Activated B cell treated with CpG ODN at 0.5 μM for 24 hours (primary cell): ENCODE measurements around the gene ATN1. TPM values are rescaled to one million over a fixed set of nuclear protein-coding genes. Genes with fewer than 3 reads are reported as not detected.

Source experiments
- ATAC-seq: fragments of 200-7000 bp; cut with Tn5 transposase; one replicate; pipeline ENCODE4 v1.10.0; 2021; ENCODE audit warnings: low read depth, mild to moderate bottlenecking, moderate library complexity
- CTCF ChIA-PET: fragments of 350-600 bp; sonication (Branson Sonifier 250); formaldehyde crosslinking; loops from one replicate; lab custom pipeline; 2021; ENCODE audit warnings: antibody characterized with exemption; lab: Charles Lee
- POLR2A ChIA-PET: fragments of 350-600 bp; sonication (Branson Sonifier 250); formaldehyde crosslinking; loops from one replicate; lab custom pipeline; 2021; ENCODE audit warnings: antibody characterized with exemption; lab: Charles Lee
- DNase-seq: peaks from one replicate; pipeline ENCODE4 v3.0.0; 2022
- H3K27ac Mint-ChIP-seq: one replicate; pipeline ENCODE4 v1.8.0; 2020; ENCODE audit warnings: mixed read lengths
- H3K27me3 Mint-ChIP-seq: one replicate; pipeline ENCODE4 v1.8.0; 2021; ENCODE audit warnings: mixed read lengths
- H3K36me3 Mint-ChIP-seq: one replicate; pipeline ENCODE4 v1.8.0; 2021; ENCODE audit warnings: low read depth, mixed read lengths
- H3K4me1 Mint-ChIP-seq: one replicate; pipeline ENCODE4 v1.8.0; 2021; ENCODE audit warnings: mixed read lengths
- H3K4me3 Mint-ChIP-seq: one replicate; pipeline ENCODE4 v1.8.0; 2020; ENCODE audit warnings: mild to moderate bottlenecking, mixed read lengths
- H3K9me3 Mint-ChIP-seq: one replicate; pipeline ENCODE4 v1.8.0; 2020; ENCODE audit warnings: mixed read lengths
- intact Hi-C: fragments of 100-400 bp; cut with micrococcal nuclease; formaldehyde crosslinking; loops from one replicate; pipeline ENCODE4 v1.15.1; 2024
- total RNA-seq: library from RNA; stranded (reverse); gene quantifications from 2 replicates; pipeline ENCODE4 v1.2.3, GENCODE V29; 2022
- TF ChIP-seq, protein P1 (sequence below): fragments of 200-600 bp; IDR thresholded peaks from one replicate; pipeline ENCODE4 v1.8.0; 2022; ENCODE audit warnings: antibody characterized with exemption, mild to moderate bottlenecking

The ATN1 gene
- total RNA-seq, 1 donor from 2014 or later: 50.9 TPM

DNA sequence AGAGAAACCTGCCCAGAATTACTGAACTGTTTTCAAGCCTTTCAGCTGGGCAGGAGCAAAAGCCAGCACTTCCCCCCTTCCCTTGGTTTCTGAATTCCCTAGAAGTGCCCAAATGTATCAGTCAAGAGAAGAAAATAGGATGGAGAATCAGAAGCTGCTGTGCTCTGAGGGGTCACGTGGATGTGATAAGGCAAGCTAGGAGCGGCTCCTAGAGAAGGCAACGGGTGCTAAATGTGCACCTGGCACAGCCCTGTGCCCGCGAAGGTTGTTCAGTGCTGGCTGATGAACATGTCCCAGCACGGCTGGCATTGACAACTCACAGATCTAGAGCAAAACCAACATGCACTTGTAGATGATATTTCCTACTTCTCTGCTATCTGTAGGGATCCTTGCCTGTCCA, 51.3 kb downstream of the ATN1 start:
- Mint-ChIP-seq H3K36me3 (peaks cover 84% of the 10 kb centered on the region), H3K9me3 (no peaks in the 10 kb centered on the region), H3K4me3 (no peak overlapping the region), H3K27ac (no peak overlapping the region), H3K4me1 (no peaks in the 10 kb centered on the region), H3K27me3 (no peaks in the 10 kb centered on the region)
- DNase-seq (no peak), ATAC-seq (no peak)
- intact Hi-C loops: no loop called here
- POLR2A ChIA-PET: interaction anchor here (1.2 to 1.5 kb wide), 2 partner anchors 35 to 55 kb away, joined by 3 to 4 read pairs; partner anchors contain the start of genes C12orf57 and RNU7-1
- TF ChIP-seq, protein P1, sequence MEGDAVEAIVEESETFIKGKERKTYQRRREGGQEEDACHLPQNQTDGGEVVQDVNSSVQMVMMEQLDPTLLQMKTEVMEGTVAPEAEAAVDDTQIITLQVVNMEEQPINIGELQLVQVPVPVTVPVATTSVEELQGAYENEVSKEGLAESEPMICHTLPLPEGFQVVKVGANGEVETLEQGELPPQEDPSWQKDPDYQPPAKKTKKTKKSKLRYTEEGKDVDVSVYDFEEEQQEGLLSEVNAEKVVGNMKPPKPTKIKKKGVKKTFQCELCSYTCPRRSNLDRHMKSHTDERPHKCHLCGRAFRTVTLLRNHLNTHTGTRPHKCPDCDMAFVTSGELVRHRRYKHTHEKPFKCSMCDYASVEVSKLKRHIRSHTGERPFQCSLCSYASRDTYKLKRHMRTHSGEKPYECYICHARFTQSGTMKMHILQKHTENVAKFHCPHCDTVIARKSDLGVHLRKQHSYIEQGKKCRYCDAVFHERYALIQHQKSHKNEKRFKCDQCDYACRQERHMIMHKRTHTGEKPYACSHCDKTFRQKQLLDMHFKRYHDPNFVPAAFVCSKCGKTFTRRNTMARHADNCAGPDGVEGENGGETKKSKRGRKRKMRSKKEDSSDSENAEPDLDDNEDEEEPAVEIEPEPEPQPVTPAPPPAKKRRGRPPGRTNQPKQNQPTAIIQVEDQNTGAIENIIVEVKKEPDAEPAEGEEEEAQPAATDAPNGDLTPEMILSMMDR: no peak
- CTCF ChIA-PET: no interaction called here

DNA sequence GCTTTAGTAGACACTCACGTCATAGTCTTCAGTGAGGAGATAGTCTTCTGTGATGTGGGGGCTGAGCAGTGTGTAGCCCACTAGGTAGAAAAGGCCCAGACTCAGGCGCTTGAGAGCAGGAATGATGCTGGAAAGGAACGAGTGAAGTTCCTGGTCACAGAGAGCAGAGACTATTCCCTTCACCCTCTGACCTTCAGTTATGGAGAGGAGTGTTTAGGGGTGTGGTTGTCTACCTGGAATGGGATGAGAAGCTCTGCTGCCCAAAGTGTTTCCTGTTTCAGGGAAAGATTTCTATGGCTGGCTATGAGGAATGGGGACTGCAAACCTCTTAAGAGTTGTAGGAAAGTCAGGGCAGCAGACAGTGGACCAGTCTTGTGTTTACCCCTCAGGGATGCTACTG, 51.7 kb downstream of the ATN1 start:
- Mint-ChIP-seq H3K4me1 (no peaks in the 10 kb centered on the region), H3K27me3 (no peaks in the 10 kb centered on the region), H3K36me3 (peaks cover 81% of the 10 kb centered on the region), H3K27ac (no peak overlapping the region), H3K4me3 (no peak overlapping the region), H3K9me3 (no peaks in the 10 kb centered on the region)
- TF ChIP-seq, protein P1: no peak
- intact Hi-C loops: no loop called here
- DNase-seq (no peak), ATAC-seq (no peak)
- POLR2A ChIA-PET: interaction anchor here (1.2 to 1.5 kb wide), 2 partner anchors 36 to 56 kb away, joined by 3 to 4 read pairs; partner anchors contain the start of genes C12orf57 and RNU7-1
- CTCF ChIA-PET: no interaction called here

DNA sequence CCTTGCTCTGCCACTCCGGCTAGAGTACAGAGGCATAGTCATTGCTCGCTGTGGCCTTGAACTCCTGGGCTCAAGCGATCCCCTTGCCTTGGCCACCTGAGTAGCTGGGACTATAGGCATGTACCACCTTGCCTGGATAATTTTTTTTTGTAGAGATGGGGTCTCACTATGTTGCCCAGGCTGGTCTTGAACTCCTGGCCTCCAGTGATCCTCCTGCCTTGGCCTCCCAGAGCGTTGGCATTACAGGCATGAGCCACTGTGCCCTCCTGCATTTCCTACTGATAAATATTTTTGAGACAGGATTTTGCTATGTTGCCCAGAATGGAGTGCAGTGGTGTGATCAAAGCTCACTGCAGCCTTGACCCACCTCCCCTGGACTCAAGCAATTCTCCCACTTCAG, 52.3 kb downstream of the ATN1 start:
- DNase-seq: no peak
- peaks cover 75% of the 10 kb centered on the region for H3K36me3 Mint-ChIP-seq
- no peaks in the 10 kb centered on the region for H3K27me3 Mint-ChIP-seq
- no peaks in the 10 kb centered on the region for H3K9me3 Mint-ChIP-seq
- intact Hi-C loops: no loop called here
- H3K4me3 Mint-ChIP-seq: no peak overlapping the region
- H3K27ac Mint-ChIP-seq: no peak overlapping the region
- no peaks in the 10 kb centered on the region for H3K4me1 Mint-ChIP-seq
- POLR2A ChIA-PET: no interaction called here
- TF ChIP-seq, protein P1: no peak
- CTCF ChIA-PET: no interaction called here
- ATAC-seq: no peak

DNA sequence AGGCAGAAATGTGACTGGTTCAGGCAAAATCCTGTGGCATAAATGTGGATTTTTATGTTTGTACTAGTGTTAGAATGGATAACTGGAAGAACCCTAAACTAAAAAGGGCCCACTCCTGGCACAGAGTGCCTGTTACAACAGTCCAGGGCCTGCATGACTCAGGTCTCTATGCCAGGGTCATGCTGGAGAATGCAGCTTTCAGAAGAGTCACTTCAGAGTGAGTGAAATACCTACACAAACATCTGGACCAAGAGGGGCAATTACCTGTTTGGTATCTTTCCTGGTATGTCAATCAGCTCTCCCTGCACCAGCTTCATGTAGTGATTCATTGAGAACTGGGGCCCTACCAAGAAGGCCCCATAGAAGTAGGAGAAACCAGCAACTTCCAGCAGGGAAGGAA, 53.0 kb downstream of the ATN1 start:
- Mint-ChIP-seq H3K27me3 (no peaks in the 10 kb centered on the region), H3K27ac (no peak overlapping the region), H3K4me3 (no peak overlapping the region), H3K9me3 (no peaks in the 10 kb centered on the region), H3K4me1 (no peaks in the 10 kb centered on the region), H3K36me3 (peaks cover 69% of the 10 kb centered on the region)
- no peak for DNase-seq
- TF ChIP-seq, protein P1: no peak
- ATAC-seq: no peak
- intact Hi-C loops: no loop called here
- POLR2A ChIA-PET: no interaction called here
- CTCF ChIA-PET: no interaction called here

DNA sequence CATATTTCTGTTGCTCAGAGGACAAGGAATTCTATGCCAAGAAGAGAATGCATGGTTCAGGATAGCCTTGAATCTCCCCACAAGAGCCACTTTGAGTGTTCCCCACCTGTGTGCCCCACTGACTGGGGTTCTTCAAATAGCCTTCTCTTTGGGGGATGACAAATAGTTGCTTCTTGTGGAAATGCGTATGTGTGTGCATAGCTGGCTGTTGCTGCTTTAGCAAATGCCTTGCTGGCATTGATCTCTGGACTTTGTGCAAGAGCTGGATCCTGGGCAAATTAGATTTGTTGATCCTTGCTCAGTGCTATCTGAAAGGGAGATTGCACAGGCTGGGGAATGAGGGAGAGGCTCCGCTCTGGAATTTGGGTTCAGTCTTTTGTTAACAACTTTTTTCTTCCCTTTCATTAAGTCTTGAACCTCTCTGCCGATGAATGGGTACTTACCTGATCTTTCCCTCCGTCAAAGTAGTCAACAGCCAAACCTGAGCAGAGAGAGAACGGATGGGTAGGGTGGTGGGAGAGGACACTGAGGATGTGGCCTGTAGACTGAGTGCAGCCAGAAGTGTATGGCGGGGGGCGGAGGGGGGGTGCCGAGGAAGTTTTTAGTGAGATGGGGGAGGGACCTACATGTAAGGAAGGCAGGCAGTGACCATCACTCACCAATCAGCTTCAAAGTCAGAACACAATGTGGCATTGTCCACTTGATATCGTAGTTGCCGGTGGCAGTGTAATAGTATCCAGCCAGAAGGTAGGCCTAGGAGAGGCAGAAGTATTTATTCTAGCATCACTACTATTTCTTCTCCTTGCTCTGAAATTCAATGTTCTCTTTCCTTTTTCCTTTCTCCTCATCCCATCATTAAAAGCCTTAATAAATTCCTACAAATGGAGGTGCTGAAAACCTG, 53.6 kb downstream of the ATN1 start:
- no peaks in the 10 kb centered on the region for H3K9me3 Mint-ChIP-seq
- H3K36me3 Mint-ChIP-seq: peaks cover 64% of the 10 kb centered on the region
- intact Hi-C loops: no loop called here
- no peaks in the 10 kb centered on the region for H3K27me3 Mint-ChIP-seq
- ChIA-PET POLR2A (no interaction called here), CTCF (no interaction called here)
- H3K27ac Mint-ChIP-seq: no peak overlapping the region
- no peak for DNase-seq
- no peak overlapping the region for H3K4me3 Mint-ChIP-seq
- no peaks in the 10 kb centered on the region for H3K4me1 Mint-ChIP-seq
- ATAC-seq: no peak
- TF ChIP-seq, protein P1: no peak
